HG03095 (cell line): ENCODE results near the gene FAM240A.
A peak's percentile ranks its signal among the peaks of the same experiment; 100 is the strongest.

Source experiments
- ATAC-seq: cut with Tn5 transposase; IDR thresholded peaks from one replicate; pipeline ENCODE4 v1.9.1; 2021; ENCODE audit warnings: moderate library complexity; ENCODE audit not compliant: unreplicated experiment

FAM240A gene

DNA sequence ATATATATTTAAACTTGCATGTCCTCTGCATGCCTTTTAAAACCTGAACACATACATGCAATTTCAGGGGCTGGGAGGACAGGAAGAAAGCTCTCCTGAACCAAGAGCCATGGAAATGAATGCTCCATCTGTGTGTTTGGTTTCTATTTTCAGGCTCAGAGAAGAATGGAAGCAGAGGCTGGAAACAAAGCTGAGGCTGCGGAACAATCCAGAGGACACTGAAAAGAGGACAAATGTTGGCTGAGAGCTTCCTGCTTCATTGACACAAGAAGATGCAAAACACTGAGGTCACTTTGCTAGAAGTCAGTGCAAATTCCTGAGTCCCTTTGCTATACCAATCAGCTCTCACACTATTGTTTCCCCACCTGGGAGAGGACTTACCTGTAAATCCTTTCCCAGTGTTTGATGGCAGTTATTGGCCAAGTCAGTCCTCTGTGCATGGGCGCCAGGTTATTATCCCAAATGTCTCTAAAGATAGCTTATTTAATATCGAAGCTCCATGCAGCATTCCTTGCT is 12.7 kb downstream of the FAM240A start:
- ATAC-seq = no peak

DNA sequence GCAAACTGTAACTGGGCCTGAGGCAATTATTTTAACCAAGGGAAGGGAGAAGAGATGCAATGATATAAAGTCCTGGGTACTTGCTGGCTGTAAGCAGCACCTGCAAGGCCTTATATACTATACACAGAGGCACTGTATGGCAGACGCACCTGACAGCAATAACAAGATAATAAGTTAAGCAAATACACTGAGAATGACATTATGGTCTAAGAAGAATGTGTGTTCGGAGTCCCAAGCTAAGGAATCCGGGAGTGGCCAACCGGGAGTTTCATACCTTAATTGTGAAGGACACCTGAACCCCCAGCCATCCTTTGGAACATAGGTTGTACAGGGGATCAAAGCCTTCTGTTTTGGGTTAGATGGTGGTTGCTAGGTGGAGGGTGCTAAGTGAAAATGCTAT is 13.7 kb downstream of the FAM240A start:
- no peak for ATAC-seq

DNA sequence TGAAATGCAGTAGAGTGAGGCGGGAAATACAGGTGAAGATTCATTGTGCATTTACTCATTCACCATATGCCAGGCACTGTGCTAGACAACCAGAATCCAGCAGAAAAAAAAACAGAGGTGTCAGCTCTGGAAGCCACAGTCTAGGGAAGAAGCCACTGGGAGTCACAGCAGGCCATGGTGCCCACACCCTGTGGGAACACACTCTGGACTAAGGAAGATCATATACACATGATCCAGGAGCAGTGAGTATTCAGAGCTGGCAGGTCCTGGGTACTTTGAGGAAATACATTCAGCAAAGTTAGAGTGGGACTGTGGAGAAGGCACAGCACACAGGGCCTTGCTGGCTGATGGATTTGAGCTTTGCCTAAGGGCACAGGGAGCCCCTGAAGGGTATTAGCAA is 14.8 kb downstream of the FAM240A start:
- ATAC-seq = no peak

DNA sequence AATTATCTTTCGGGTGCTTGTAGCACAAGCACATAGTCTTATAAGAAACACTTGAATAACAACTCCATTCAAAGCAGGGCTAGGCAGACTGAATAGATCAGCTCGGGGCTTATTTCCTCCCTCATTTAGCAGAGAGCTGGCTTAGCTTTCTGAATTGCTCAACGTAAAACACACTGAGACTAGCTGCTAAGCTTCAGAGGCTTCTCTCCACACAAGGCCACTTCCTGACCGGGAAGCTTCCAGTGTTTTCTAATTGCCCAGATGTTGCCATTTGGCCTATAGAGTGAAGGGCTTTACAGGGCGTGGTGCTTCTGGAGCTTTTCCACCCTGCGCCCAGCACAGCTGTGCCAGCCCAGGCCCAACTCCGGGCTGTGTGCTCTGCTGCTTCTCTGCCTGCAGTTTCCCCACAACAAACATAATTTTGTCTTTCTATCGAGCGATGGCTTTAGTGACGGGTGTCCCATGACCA is 16.6 kb downstream of the FAM240A start:
- ATAC-seq = no peak

DNA sequence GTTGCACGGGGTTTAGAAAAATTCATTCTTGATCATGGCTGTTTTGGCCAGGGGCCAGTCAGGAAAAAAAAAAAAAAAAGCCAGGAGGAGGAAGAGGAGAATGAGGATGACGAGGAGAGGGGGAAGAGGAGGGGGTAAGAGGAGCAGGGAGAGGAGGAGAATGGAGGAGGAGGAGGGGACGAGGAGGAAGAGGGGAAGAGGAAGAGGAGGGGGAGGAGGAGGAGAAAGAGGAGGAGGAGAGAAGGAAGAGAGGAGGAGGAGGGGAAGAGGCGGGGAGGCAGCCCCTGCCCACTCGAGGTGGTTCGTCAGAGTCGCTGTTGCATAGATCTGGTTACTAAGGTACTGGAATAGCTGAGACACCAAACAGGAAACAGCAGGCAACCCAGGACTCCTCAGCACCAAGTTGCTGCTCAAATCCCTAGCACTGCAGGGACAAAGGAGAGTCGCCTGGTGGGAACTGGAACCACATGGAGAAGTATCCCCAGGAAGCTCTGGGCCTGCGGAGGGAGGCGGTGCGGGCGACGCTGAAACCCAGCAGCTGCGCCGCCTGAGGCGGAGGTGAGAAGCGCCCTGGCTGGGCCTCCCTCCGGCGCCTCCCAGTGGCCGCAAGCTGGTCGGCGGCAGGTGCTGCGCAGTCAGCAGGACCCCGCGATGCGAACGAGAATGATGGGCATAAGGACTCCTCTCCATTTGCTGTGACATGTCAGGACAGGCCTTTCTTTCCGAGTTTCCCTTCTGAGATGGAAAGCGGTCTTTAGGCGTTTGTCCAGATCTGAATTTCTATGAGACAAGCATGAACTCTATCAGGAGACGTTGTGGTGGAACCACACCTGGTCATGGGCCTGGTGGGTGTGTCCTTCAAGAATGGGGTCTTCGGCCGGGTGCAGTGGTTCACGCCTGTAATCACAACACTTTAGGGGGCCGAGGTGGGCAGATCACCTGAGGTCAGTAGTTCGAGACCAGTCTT is 17.5 kb downstream of the FAM240A start:
- peak; percentile 80 for ATAC-seq

DNA sequence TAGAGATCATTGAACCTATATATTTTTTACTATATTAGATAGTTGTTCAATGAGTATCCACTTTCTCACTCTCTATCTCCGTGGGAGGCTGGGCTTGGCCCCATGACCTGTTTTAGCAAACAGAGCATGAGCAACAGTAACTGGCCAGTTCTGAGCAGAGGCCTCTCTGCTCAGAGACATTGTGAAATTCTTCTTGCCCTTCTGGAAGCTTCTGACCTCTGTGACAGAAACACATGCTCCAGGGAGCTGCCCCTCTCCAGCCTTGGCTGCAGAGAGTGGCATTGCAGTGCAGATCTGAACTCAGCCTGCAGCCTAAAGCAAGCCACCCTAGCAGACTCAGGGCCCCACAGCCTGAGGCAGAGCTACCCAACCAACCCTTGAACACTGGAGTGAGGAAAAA is 20.5 kb downstream of the FAM240A start:
- no peak for ATAC-seq

DNA sequence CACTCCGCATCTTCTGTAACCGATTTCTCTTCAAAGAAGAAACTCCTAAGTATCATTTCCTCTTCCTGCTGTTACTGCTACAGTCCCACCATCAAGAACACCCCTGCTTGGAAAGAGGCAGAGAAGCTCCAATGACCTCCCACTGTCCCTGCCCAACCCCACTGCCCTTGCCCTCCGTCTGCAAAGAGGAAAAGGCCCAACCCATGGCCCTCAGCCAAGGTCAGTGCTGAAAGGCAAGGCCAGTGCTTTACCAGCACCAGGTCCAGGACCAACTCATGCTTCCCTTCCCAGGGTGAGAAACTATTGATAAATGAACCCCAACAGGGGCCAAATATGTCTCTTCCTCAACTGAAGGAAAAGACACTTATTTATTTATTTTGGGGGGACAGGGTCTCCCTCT is 22.5 kb downstream of the FAM240A start:
- ATAC-seq = no peak

DNA sequence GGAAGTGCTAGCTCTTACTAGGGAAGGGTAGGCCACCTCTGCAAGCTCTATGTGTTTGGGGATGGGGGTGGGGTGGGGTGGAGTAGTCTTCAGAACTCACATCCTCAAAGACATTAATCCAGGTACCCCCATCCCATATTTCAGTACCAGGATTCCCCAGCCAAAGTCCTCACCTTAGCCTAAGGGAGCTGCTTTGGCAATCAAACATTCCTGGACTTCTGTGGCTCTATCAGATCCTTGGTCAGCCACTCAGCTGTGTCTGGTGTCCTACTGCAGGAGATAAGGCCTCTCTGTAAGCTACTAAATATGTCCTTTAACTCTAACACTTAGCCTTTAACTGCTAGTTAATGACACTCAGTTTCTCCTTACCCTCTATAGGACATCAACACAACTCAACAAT is 26.9 kb downstream of the FAM240A start:
- ATAC-seq = no peak

DNA sequence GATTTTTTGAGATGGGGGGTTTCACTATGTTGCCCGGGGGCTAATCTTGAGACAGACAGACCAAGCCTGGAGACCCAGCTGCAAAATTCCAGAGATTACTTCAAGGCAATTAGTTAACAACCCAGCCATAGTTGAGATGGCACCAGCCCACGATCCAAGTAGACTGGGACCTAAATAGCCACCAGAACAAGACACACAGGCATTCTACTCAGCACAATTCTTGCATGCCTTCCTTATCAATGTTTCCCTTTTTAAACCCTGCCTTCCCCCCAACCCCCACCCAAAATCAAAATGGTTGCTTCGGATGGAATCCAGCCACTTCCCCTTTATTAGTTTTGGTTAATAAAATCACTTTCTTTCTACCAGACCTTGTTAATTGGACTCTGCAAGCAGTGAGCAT is 28.6 kb downstream of the FAM240A start:
- no peak for ATAC-seq

DNA sequence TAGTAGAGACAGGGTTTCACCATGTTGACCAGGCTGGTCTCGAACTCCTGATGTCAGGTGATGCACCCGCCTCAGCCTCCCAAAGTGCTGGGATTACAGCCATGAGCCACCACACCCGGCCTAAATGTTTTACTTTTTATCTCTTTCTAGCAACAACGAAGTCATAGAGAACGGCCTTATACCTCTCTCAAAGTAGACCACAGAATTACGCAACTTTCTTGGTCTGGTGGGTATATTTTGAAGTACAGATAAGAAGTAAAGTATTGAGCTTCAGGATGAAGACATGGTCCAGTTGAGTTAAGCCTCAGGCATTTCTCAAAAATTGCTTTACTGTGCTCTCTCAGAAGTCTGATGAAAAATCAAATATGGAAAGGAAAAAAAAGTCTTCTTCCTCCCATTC is 30.6 kb downstream of the FAM240A start:
- no peak for ATAC-seq

DNA sequence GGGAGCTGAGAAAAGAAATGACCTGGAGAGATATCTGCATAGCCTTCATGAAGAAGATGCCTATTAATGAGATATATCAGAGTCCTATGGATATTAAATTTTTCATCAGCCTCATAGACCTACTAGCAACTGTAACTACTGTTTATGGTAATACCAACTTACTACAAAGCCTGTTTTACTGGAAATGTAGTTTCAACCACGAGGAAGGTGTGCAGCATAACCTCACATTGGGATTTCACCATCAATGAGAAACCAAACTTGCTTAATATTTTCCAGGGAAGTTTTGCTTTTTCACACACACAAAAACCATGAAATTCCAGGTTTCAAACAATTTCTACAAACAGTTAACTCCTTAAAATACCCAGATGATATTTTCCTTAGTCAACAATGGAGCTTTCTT is 31.4 kb downstream of the FAM240A start:
- no peak for ATAC-seq

DNA sequence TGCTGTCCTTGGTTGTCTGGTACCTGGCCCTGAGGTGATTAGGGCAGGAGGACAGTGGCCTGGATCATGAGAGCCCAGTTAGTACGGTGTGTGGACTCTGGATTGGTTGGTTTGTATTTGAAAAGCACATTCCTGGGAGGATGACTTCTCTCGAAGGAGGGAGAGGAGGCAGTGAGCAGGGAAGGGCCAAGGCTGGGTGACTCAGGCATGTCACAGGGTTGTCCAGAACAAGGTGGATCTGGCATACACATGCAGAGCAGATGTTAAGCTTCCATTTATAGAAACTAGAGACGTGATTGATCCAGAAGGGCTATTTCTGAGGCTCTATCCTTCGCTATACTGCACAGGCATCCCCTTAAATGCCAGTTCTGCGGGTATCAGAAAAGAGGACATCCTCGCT is 34.4 kb downstream of the FAM240A start:
- no peak for ATAC-seq

DNA sequence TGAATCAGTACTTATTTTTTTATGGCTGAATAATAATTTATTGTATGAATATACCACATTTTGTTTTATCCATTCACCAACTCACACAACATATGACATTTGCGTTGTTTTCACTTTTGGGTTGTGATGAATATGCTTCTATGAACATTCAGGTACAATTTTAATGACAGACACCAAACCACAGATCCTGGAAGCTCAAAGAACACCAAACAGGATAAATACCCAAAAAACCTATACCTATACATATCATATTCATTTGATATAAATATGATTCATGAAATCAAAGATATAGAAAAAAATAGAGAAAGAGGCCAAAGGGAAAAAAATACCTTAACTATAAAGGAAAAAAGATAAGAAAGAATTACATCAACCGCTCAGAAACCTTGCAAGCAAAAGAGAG is 35.8 kb downstream of the FAM240A start:
- ATAC-seq = no peak

DNA sequence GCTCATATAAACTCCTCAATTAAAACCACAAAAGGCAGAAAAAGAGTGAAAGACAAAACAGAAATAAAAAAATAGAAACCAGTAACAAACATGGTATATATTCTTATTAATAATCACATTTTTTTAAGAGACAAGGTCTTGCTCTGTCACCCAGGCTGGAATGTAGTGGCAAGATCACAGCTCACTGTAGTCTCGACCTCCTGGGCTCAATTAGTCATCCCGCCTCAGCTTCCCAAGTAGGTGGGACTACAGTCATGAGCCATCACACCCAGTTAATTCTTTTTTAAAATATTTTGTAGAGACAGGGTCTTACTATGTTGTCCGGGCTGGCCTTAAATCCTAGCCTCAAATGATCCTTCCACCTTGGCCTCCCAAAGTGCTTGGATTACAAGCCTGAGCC is 37.1 kb downstream of the FAM240A start:
- ATAC-seq = no peak

DNA sequence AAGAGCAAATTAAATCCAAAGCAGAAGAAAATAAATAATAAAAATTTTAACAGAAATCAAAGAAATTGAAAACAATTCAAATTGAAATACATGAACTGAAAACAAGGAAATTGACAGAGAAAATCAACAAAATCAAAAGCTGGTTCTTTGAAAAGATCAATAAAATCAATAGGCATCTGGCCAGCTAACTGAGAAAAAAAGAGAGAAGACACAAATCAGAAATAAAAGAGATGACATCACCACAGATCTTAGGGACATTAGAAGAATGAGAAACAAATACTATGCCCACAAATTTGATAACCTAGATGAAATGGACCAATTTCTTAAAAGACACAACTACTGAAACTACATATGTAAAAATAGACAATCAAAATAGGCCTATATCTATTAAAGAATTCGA is 38.8 kb downstream of the FAM240A start:
- ATAC-seq = no peak

DNA sequence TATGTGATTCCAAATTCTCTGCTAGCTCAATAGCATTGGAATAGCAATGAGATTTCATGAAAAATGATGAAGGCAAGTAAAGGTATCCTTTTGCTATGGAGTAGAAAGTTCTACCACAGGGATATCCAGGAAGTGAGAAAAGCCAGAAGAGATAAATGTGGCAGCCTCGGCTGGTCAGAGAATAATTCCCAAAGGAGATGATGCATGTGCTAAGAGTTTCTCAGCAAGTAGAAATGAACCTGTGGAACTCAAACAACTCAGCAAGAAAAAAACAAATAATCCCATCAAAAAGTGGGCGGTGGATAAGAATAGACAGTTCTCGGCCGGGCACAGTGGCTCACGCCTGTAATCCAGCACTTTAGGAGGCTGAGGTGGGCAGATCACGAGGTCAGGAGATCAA is 42.9 kb downstream of the FAM240A start:
- ATAC-seq = no peak

DNA sequence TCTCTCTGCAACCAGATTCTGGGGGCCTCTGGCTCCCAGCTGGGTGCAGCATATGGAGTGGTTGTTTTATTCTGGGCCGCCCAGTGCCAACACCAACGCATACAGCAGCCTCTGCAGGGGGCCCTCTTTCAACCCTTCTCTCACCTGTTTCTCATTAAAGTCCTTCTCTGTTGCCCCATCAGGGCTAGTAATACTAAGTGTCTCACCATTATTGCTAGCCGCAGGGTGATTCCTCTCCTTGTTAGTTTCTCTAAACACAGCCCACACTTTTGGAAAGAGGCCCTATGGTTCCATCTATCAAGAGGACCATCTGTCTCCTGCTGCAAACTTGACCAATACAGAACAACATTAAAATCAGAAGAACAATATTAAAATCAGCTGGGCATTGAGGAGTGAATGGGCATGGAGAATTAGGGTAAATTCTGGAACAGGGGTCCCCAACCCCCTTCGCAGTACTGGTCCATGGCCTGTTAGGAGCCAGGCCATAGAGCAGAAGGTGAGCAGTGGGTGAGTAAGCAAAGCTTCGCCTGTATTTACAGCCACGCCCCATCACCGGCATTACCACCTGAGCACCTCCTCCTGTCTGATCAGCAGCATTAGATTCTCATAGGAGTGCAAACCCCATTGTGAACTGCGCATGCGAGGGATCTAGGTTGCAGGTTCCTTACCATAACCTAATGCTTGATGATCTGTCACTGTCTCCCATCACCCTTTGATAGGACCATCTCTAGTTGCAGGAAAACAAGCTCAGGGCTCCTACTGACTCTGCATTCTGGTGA is 44.6 kb downstream of the FAM240A start:
- ATAC-seq = no peak

DNA sequence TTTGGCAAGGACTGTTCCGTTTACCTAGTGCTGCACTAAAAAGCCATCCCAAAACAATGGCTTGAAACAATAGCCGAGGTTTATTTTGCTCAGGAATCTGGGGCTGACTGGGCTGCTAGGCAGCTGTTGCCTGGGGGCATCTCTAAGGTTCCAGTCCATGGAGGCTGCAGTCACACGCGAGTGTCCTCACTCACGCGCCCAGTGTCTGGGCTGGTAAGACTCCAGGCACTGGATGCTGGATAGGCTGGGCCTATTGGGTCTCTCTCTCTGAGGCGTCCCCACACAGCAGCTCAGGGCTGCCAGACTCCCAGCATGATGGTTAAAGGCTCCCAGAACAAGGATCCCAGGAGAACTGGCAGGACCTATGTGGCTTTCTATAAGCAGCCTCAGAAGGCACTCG is 47.0 kb downstream of the FAM240A start:
- no peak for ATAC-seq

DNA sequence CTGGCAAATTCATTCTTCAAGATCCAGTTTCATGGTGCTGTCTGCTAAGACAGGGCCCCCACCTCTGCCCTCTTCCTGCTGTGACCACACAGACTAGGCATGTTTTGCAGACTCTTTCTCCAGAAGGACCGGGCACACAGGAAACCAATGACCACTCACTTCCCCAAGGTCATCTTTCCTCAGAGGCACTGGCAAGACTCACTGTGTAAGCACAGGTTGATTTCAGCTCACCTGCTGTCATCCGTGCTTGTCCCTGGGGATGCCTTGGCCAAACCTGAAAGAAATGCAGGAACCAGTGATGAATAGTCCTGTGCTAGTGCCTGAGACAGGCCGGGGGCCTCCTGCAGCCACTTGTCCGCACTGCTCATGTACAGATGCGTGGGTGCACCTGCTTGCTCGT is 47.7 kb downstream of the FAM240A start:
- ATAC-seq = no peak

DNA sequence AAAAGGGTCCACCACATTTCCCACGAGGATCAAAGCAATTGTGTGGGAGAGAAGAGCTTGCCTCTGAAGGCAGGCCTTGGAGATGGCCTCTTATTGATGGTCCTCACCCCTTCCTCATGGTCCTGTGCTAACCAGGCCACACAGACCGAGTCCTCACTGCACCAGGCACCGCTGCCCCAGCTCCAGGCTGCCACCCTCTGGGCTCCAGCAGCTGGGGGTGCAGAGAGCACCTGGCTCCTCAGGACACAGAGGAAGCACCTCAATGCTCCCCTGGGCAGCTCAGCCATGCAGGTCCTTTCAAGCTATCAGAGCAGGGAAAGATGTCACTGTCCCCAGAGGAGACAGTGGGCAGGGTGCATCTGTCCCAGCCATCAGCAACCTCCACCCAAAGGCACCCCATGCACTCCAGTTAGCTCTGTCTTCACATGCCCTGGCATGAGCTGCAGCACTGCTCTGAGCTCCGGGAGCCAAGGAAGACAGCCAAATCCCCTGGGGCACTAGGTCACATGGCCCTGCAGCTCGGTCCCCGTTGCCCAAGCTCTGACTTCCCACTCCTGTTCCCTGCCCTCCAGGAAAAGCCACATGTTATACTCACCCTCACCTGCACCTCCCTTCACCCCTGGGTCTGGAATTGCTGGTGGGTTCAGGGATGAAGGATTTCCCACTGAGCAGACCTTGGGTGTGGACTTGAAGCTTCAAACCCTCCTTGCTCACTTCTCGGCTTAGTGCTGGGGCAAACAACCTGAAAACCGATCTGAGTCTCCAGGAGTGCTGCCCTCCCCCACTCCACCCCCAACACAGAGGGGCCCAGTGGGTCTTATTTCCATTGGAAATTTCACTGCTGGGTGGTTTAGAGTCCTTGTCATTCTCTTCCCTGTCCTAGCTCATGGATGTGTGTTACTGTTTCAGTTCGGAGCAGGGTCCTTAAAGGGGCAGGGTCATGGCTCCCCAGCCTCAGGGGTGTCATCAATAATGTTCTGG is 48.5 kb downstream of the FAM240A start:
- no peak for ATAC-seq
